Breast epithelium (tissue), 3 donors: ENCODE measurements around the gene RWDD1.

Experiments used
- CTCF ChIP-seq, 3 donors: fragments of 450-650 bp; IDR thresholded peaks; one replicate each; pipeline ENCODE4 v1.5.1; 2016 to 2017; ENCODE audit warnings: antibody characterized with exemption in 3 of 3, mild to moderate bottlenecking in 3 of 3, moderate library complexity in 3 of 3
- POLR2A ChIP-seq: fragments of 450-650 bp; IDR thresholded peaks from one replicate; pipeline ENCODE4 v1.6.1; 2016; ENCODE audit warnings: antibody characterized with exemption, mild to moderate bottlenecking, moderate library complexity

DNA sequence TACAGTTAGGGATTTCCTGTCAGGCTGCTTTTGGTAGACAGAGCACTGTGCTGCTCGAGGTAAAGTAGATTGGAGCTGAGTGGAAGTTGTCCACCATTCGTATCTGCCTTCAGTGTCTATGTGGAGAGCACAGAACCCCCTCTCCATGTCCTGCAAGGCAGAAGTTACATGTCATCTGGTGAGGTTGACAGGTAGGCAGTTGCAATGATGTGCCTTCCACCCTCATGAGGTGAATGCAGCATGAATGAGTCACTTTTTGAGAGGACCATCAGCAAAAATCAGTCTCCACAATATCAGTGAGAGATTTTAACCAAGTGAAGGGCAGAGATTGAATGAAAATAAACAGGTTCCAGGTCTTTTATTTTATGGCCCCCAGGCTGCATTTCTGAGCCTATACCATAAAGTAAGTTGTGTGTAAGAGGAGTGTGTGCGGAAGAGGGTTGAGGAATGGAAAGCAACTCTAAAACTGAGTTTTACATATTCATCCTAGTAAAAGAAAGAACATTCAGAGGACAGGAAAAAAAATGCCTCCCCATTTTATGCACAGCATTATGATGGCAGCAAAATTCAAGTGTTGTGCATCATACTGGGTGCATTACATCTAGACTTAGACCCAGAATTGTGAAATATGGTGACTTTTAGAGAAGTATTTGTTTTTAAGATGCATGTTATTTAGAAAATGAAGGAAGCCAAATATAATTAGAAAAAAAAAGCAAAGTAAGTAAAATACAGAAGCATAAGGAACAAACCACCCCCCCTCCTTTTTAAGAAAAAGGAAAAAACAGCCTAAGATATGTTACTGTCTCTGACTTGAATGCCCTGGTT, 41.6 kb upstream of the RWDD1 start:
- TF ChIP-seq CTCF (IDR thresholded peaks at IDR 0.05) (no peak), POLR2A (no peak)
